Activated T-helper 1 cell treated with anti-CD3 and anti-CD28 coated beads, Interleukin-12 subunit alpha, Interleukin-12 subunit beta, Interleukin-2, Interleukin-4 antibody, amounts not matched to agents 30 ng/mL and 10 ng/mL and 1 ng/mL, durations not matched to agents 14 hours and 24 hours and 36 hours (primary cell): ENCODE data around the gene SLC4A7. TPM values are rescaled to one million over a fixed set of nuclear protein-coding genes. Genes with fewer than 3 reads are reported as not detected.
"Not testable (repeated sequence)": the region's sequence is repeated elsewhere in the genome, so short reads cannot be mapped to it uniquely, and the experiment has no call there.

Source experiments
- DNase-seq: peaks from one replicate; pipeline ENCODE4 v3.0.0; 2021; ENCODE audit warnings: low spot score
- H3K27ac Mint-ChIP-seq: one replicate; pipeline ENCODE4 v1.8.0; 2021; ENCODE audit warnings: mild to moderate bottlenecking, mixed read lengths
- H3K27me3 Mint-ChIP-seq: one replicate; pipeline ENCODE4 v1.8.0; 2022; ENCODE audit warnings: mild to moderate bottlenecking, moderate library complexity, mixed read lengths; ENCODE audit not compliant: insufficient read depth
- H3K36me3 Mint-ChIP-seq: one replicate; pipeline ENCODE4 v1.8.0; 2021; ENCODE audit warnings: low read depth, mixed read lengths
- H3K4me1 Mint-ChIP-seq: one replicate; pipeline ENCODE4 v1.8.0; 2021; ENCODE audit warnings: low read depth, mixed read lengths
- H3K4me3 Mint-ChIP-seq: one replicate; pipeline ENCODE4 v1.8.0; 2021; ENCODE audit warnings: mild to moderate bottlenecking, moderate library complexity, mixed read lengths
- H3K9me3 Mint-ChIP-seq: one replicate; pipeline ENCODE4 v1.8.0; 2021; ENCODE audit warnings: mixed read lengths
- intact Hi-C: fragments of 100-400 bp; cut with micrococcal nuclease; formaldehyde crosslinking; loops from one replicate; pipeline ENCODE4 v1.15.1; 2024
- total RNA-seq: library from RNA; stranded (reverse); gene quantifications from 2 replicates; pipeline ENCODE4 v1.2.3, GENCODE V29; 2022

The SLC4A7 gene
- 65.5 and 66.7 TPM in 2 replicates for total RNA-seq

DNA sequence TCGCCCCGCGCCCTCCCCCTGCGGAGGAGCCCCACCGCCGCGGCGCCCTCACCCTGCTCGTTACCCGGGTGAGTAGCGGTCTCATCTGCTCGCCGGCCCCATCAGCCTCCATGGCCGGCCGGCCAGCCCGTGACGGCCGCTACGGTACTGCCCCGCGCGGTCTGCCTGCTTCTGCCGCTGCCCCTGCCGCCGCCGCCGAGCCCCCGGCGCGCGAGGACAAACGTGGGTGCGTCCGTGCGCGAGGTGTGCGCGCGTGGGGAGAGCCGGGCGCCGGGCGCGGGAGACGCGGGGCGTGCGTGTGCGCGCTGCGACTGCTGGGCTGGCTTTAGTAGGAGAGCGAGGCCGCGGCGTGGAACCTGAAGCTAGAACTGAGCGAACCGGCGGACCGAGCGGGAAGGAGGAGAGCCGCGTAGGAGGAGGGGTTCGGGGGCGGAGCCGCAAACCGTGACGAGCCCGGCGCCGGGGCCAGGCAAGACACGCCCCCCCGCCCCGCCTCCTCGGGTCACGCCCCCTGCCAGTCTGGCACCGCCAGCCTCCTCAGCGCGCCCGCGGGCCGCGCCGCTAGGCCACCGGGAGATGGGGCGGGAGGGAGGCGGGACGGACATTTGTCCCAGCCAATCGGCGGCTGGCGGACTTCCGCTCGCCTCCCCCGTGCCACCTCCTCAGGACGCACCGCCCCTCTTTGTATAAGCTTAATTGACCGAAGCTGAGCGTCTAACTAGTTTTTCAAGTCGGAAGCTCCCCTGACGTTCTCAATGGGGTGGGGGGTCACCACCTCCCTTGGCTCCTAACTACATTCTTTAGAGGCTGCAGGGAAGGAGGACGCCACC is at the start of gene SLC4A7:
Gene SLC4A7, minus strand, starts transcription at position 370 of the 830 bp plus-strand sequence. Its CDS starts 258 bp downstream, at position 112.
- intact Hi-C loops: loop anchor here (1.0 to 5.0 kb wide), 9 partner anchors 50 to 1701 kb away; partner anchors contain the start of genes CMC1, NEK10 and NGLY1
- Mint-ChIP-seq H3K36me3 (peaks cover 18% of the 10 kb centered on the region), H3K9me3 (no peaks in the 10 kb centered on the region), H3K4me3 (peak within 1 kb of the TSS; percentile 100), H3K4me1 (peaks cover 41% of the 10 kb centered on the region), H3K27me3 (no peaks in the 10 kb centered on the region), H3K27ac (peak within 1 kb of the TSS; percentile 97)
- DNase-seq: peak; percentile 96

GRCh38 chr3:27533261-27533607 is 49.0 kb upstream of the SLC4A7 start:
- Mint-ChIP-seq H3K27ac (no peak overlapping the region), H3K27me3 (no peaks in the 10 kb centered on the region), H3K4me3 (no peak overlapping the region), H3K9me3 (no peaks in the 10 kb centered on the region), H3K36me3 (peaks cover 7% of the 10 kb centered on the region), H3K4me1 (peaks cover 31% of the 10 kb centered on the region)
- no peak for DNase-seq
- intact Hi-C loops: loop anchor here (5.0 kb wide), 1 partner anchor 44 kb away; no protein-coding TSS in a partner anchor

DNA sequence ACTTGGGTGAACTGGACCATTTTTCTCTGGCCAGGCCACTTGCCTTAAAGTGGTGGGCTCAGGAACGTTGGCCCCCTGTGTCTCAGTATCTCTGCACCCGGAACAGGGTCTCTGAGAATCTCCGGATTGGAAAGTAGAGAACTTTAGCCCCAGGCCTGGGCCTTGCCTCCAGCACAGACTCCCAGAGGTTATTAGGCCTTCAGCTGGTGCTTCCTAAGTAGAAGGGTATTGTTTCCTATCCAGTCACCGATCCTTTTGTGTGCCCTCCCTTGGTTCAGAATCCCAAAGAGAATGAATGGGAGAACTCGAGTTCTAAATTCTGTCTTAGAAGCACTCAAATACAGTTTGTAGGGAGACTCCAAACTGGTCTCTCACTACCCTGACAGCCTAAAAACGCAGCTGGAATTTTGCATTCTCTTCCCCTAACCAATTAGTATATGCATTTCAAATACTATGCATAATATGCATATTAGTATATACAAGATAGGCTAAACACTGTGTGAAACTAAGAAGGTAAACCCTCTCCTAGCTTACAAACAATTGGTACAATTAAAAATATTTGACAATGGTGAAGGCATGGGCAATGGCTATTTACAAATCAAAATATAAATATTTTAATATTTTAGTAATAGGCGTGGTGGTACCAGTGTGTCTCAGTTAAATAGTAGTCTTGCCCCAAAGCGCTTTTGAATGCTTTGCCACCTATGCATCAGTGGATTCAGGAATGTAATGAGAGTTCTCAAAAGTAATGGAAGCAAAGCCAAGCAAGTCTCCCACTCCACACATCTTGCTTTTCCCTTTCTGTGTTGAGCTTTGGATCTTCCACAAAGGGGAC is 48.5 kb upstream of the SLC4A7 start:
- H3K4me3 Mint-ChIP-seq: no peak overlapping the region
- H3K4me1 Mint-ChIP-seq: peaks cover 31% of the 10 kb centered on the region
- no peak for DNase-seq
- no peaks in the 10 kb centered on the region for H3K27me3 Mint-ChIP-seq
- no peaks in the 10 kb centered on the region for H3K9me3 Mint-ChIP-seq
- intact Hi-C loops: loop anchor here (5.0 kb wide), 1 partner anchor 45 kb away; no protein-coding TSS in a partner anchor
- H3K27ac Mint-ChIP-seq: no peak overlapping the region
- peaks cover 7% of the 10 kb centered on the region for H3K36me3 Mint-ChIP-seq

DNA sequence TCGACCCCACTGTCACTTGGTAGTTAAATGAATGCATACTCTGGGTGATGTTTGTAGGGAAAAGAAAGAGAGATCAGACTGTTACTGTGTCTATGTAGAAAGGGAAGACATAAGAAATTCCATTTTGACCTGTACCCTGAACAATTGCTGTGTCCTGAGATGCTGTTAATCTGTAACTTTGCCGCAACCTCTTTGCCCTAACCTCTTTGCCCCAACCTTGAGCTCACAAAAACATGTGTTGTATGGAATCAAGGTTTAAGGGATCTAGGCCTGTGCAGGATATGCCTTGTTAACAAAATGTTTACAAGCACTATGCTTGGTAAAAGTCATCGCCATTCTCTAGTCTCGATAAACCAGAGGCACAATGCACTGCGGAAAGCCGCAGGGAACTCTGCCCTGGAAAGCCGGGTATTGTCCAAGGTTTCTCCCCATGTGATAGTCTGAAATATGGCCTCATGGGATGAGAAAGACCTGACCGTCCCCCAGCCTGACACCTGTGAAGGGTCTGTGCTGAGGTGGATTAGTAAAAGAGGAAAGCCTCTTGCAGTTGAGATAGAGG is 47.1 kb upstream of the SLC4A7 start:
- not testable (repeated sequence) for H3K9me3 Mint-ChIP-seq
- intact Hi-C loops: loop anchor here (5.0 kb wide), 1 partner anchor 46 kb away; no protein-coding TSS in a partner anchor

GRCh38 chr3:27528791-27529190 is 44.6 kb upstream of the SLC4A7 start:
- Mint-ChIP-seq H3K4me3 (no peak overlapping the region), H3K36me3 (no peaks in the 10 kb centered on the region), H3K27me3 (no peaks in the 10 kb centered on the region), H3K27ac (no peak overlapping the region), H3K4me1 (peaks cover 15% of the 10 kb centered on the region), H3K9me3 (no peaks in the 10 kb centered on the region)
- intact Hi-C loops: no loop called here
- DNase-seq: no peak

More for the DNA sequence above, 47.1 kb upstream of the SLC4A7 start:
- H3K4me1 Mint-ChIP-seq: peaks cover 27% of the 10 kb centered on the region
- H3K36me3 Mint-ChIP-seq, DNase-seq, H3K4me3 Mint-ChIP-seq, H3K27me3 Mint-ChIP-seq, H3K27ac Mint-ChIP-seq: not testable (repeated sequence)

GRCh38 chr3:27526614-27527315 is 42.6 kb upstream of the SLC4A7 start:
- intact Hi-C loops: no loop called here
- Mint-ChIP-seq H3K4me1 (peaks cover 7% of the 10 kb centered on the region), H3K4me3 (no peak overlapping the region), H3K36me3 (no peaks in the 10 kb centered on the region), H3K27ac (no peak overlapping the region), H3K9me3 (no peaks in the 10 kb centered on the region), H3K27me3 (peaks cover 2% of the 10 kb centered on the region)
- no peak for DNase-seq

DNA sequence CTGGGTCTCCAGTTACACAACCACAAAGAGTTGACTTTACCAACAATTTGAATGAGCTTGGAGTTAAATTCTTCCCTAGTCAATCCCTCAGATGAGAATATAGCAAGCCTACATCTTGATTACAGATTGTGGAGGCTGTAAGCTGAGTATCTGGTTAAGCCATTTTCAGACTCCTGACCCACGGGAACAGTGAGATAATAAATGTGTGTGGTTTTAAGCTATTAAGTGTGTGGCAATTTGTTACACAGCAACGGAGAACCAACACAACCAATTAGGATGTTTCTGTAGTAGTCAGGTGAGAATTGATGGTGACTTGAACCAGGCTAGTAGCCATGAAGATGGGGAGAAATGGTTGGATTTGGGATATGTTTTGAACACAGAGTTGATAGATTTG is 37.7 kb upstream of the SLC4A7 start:
- no peak overlapping the region for H3K27ac Mint-ChIP-seq
- intact Hi-C loops: no loop called here
- no peaks in the 10 kb centered on the region for H3K36me3 Mint-ChIP-seq
- H3K9me3 Mint-ChIP-seq: no peaks in the 10 kb centered on the region
- H3K27me3 Mint-ChIP-seq: peaks cover 2% of the 10 kb centered on the region
- peaks cover 7% of the 10 kb centered on the region for H3K4me1 Mint-ChIP-seq
- H3K4me3 Mint-ChIP-seq: no peak overlapping the region
- no peak for DNase-seq

DNA sequence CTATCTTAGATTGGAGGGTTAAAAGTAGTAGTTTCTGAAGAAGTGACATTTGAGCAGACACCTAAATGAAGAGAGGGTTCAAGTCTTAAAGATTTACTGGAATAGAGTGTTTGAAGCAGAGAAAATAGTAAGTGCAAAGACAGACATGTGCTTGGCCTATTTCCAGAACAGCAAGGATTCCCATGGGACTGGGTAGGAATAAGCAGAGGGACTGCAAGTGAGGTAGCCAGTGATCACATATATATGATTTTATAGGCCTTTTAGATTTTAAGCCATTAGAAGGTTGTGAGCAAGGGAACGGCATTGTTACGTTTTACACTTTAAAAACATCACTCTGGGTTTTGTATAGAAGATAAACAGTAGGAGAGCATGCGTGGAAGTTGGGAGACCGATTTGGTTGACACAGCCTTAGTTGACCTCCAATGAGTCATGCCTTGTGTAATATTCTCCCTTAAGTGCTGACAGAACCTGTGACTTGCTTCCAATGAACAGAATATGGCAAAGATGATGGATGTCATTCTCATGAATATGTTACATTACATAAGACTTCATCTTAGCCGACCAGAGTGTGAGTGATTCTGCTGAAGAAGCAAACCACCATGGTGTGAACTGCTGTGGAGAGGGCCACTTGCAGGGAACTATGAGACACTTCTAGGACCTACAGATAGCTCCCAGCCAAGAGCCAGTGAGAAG is 37.1 kb upstream of the SLC4A7 start:
- Mint-ChIP-seq H3K4me3 (no peak overlapping the region), H3K36me3 (no peaks in the 10 kb centered on the region), H3K9me3 (no peaks in the 10 kb centered on the region), H3K4me1 (peaks cover 7% of the 10 kb centered on the region), H3K27ac (no peak overlapping the region), H3K27me3 (peaks cover 2% of the 10 kb centered on the region)
- intact Hi-C loops: no loop called here
- no peak for DNase-seq

DNA sequence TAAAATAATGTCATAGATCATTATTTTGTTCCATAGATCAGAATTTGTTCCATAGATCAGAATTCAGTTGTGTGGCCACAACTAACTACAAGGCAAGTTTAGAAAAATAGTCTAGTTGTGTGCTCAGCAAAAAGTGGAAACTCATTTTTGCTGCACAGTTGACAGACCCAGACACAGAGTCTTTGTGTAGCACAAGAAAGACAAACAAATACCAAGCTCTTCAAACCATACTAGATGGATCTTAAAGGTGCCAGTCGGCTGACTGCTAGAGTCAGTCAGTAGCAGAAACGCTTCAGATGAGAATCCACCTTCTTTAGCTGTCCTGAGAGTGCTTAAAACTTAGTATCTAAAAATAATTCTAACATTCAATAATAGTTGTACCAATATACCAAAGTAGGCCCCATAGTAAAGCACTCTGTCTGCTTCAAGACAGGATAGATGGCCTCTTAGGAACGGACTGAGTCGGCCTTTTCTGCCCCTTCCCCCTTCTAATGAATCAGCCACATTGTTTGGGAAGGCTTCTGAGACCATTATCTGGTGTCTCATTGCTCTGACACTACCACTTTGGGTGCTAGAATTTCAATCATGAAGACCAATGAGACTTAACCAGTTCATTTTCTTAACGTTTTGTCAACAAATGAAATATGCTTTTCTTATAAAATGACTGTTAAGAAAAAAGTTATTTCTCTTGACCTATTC is 27.7 kb upstream of the SLC4A7 start:
- Mint-ChIP-seq H3K36me3 (no peaks in the 10 kb centered on the region), H3K27ac (no peak overlapping the region), H3K4me3 (no peak overlapping the region), H3K27me3 (peaks cover 2% of the 10 kb centered on the region), H3K9me3 (no peaks in the 10 kb centered on the region), H3K4me1 (no peaks in the 10 kb centered on the region)
- intact Hi-C loops: no loop called here
- DNase-seq: no peak

DNA sequence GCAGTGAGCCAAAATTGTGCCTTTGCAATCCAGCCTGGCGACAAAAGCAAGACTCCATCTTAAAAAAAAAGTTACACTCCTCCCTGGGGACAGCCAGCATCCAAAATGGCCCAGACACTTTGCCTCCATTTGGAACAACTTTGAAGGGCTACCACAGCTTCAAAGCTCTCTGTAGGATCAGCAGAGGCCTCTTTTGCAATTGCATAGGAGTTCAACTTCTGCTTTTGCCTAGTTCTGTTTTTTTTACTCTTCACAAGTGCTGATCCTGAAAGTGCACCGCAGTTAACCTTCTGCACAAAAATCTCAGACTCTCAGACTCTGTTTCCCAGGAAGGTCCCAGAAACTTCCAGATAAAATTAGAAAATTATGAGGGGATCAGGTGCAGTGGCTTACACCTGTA is 25.2 kb upstream of the SLC4A7 start:
- H3K4me1 Mint-ChIP-seq: no peaks in the 10 kb centered on the region
- no peaks in the 10 kb centered on the region for H3K36me3 Mint-ChIP-seq

GRCh38 chr3:27508424-27508823 is 24.2 kb upstream of the SLC4A7 start:
- no peak for DNase-seq
- H3K4me1 Mint-ChIP-seq: no peaks in the 10 kb centered on the region
- no peaks in the 10 kb centered on the region for H3K36me3 Mint-ChIP-seq
- H3K9me3 Mint-ChIP-seq: no peaks in the 10 kb centered on the region
- no peak overlapping the region for H3K4me3 Mint-ChIP-seq
- H3K27me3 Mint-ChIP-seq: no peaks in the 10 kb centered on the region
- intact Hi-C loops: no loop called here
- H3K27ac Mint-ChIP-seq: no peak overlapping the region

More for the DNA sequence above, 25.2 kb upstream of the SLC4A7 start:
- Mint-ChIP-seq H3K27ac (no peak overlapping the region), H3K4me3 (no peak overlapping the region), H3K9me3 (no peaks in the 10 kb centered on the region), H3K27me3 (no peaks in the 10 kb centered on the region)
- no peak for DNase-seq
- intact Hi-C loops: no loop called here
